8988T (cell line): ENCODE measurements around the gene CES3.
"Not testable (repeated sequence)": the region's sequence is repeated elsewhere in the genome, so short reads cannot be mapped to it uniquely, and the experiment has no call there.

Experiments
- DNase-seq: peaks from one replicate; pipeline ENCODE4 v3.0.0; 2011

Gene CES3

DNA sequence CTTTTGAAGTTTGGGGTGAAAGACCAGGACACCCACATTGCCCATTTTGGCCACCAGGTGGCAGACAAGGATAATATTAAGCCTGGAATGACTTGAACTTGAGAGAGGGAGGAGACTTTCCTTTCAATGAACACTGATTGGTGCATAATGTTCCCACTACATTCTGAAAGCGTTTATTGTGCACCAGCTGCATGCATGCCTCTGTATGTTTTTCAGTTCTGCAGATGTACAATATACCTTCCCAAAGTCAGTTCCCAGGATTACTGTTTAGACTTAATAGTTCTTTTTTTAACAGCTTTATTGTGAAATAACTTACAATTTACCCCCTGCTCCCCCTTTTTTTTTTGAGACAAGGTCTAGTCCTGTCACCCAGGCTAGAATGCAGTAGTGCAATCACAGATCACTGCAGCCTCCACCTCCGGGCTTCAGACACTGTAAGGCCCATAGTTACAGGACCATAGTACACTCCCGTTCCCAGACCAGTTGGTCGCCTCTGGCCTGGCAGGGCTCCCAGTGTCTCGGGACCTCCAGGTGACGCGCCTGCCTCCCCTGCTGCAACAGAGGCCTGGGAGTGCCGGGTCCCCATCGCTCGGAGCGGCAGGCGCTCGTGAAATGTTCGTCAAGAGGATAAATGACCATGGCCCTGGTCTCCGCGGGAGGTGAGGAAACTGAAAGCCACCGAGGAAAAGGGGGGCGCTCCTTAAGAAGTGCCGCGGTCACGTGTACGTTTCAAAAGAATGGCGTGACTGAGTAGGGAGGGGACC lies 13.6 kb upstream of the CES3 start:
- peak; percentile 80 for DNase-seq

DNA sequence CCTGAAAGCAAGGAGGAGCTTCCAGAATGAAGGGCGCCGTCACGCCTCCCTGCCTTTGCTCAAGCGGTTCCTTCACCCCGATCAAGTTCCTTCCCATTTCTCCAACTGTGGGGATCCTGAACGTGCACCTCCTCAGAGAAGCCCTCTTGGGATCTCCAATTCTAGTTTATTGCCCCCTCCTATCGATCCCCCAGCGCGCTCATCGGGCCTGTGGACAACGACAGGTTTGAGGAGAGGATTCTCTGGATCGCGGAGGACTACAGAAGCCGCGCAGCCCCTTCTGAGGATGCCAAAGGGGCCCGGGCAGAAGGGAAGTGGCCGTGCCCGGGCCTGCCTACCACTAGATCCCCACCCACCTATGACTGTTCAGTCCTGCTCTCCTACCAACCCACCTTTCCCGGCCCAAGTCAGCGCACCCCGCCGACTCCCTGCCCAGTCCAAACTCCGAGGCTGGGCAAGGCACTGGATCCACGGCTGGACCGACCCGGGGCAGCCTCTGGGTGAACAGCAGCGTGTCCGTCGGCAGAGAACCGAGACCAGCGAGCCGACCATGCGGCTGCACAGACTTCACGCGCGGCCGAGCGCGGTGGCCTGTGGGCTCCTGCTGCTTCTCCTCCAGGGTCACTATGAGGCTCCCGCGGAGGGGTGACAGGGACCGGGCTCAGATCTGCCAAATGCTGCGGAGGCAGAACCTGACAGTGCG lies 12.8 kb upstream of the CES3 start:
- no peak for DNase-seq

DNA sequence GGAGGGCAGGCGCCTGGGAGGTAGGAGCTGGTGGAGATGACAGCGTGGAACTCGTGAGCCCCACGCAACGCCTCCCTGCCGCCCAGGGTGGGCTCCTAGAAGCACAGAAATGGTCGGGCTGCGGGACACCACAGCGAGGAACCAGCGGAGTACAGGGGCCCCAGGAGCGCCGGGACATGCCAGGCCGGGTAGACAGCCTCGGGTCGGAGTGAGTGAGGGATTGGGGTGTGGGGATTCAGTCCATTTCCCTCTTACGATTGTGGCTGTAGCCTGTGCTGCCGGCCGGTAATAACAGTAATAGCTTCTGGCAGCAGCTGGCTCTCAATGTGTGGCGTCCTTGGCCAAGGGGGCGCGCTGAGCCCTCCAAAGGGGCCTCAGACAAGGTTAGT lies 12.2 kb upstream of the CES3 start:
- DNase-seq: no peak

DNA sequence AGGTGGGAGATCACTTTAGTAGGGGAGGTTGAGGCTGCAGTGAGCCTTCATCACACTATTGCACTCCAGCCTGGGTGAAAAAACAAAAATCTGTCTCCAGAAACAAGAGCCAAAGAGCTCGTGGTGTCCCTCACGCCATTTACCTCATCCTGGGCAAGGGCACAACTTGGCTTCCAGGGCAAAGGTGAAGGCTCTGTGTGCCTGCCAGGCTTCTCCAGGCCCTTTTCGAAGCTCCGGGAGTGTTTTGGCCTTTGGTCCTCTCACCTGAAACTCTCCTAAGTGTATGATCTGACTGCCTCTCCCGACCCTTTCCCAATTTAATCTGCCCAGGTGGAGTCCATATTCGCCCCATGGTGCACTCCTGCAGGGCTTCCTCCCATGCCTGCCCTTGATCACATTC lies 11.6 kb upstream of the CES3 start:
- no peak for DNase-seq

DNA sequence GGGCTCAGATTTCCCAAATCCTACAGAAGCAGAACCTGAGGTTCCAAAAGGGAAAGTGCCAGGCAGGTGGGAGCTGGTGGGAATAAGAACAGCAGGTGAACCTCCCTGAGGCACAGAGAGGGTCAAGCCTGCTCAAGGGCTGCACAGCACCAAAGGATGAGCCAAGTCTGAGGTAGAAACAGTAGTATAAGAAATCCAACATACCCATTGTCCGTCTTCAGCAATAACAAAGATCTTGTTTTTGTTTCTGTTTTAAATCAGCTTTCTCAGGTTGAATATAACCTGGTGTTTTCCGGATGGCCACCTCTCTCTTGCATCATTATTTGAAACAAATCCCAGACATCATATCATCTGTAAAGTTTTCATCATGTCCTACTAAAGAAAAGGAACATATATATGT lies 10.6 kb upstream of the CES3 start:
- DNase-seq: no peak

DNA sequence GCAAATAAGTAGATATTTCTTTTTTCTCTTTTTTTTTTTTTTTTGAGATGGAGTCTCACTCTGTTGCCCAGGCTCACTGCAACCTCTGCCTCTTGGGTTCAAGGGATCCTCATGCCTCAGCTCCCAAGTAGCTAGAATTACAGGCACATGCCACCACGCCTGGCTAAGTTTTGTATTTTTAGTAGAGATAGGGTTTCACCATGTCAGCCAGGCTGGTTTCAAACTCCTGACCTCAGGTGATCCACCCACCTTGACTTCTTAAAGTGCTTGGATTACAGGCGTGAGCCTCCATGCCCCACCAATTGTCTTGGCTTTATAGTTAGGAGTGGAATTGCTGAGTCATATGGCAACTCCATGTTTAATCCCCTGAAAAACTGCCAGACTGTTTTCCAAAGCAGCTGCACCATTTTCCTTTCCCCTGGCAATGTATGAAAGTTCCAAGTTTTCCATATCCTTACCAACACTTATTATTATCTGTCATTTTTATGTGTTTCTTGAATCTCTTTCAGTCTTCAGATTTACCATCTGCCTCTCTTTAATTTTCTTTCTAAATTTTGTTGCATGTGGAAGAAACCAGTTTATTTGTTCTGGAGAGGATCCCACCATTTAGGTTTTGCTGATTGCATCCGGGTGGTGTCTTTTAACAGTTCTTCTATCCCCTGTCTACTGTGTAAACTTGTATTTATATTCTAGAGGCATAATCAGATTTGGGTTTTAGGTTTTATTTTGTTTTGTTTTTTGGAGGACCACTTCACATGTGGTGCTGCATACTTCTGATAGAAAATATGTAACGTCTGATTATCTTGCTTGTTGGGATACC lies 9.9 kb upstream of the CES3 start:
- no peak for DNase-seq

DNA sequence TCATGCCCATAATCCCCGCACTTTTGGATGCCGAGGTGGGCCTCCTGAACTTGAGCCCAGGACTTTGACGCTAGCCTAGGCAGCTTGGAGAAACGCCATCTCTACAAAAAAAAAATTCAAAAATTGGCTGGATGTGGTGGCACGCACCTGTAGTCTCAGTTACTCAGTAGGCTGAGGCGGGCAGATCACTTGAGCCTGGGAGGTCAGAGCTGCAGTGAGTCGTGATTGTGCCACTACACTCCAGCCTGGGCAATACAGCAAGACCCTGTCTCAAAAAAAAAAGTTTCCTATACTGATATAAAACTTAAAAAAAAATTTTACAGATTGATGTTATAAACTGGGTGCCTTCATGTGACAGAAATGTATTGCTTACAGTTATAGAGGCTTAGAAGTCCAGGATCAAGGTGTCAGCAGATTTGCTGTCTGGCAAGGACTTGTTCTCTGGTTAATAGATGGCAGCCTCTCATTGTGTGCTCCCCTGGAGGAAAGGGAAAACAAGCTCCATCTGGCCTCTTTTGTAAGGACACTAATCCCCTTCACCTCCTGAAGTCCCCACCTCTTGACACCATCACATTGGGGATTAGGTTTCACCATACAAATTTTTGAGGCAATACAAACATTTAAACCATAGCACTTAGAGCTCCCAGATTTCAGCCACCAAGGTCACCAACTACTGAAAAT lies 8.5 kb upstream of the CES3 start:
- DNase-seq: no peak

DNA sequence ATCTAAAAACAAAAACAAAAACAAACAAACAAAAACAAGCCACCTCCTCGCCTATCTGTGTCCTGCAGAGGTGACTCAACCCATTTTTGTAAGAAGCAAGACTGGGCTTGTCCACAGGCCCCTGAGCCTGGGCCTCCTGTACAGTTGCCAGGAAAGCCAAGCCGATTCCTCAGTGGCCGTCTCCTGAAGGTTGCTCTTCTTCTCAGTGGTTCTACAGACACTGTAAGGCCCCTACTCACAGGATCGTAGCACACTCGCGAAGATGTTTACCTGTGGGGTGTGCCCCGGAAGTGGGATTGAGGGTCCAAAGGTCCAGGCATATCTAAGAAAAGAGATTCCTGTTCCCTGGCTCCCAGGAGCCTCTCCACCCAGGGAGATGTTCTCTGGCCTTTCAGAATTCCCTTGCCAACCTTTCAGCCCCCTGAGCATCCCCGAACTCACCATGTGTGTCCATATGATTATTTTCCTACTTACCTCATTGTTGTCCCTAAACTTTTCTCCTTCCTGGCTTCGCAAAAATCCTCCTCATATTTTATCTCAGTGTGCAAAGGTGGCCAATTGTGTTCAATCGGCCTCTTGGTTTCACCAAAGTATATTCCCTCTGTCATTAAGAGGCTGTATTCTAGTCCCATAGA lies 7.5 kb upstream of the CES3 start:
- no peak for DNase-seq

DNA sequence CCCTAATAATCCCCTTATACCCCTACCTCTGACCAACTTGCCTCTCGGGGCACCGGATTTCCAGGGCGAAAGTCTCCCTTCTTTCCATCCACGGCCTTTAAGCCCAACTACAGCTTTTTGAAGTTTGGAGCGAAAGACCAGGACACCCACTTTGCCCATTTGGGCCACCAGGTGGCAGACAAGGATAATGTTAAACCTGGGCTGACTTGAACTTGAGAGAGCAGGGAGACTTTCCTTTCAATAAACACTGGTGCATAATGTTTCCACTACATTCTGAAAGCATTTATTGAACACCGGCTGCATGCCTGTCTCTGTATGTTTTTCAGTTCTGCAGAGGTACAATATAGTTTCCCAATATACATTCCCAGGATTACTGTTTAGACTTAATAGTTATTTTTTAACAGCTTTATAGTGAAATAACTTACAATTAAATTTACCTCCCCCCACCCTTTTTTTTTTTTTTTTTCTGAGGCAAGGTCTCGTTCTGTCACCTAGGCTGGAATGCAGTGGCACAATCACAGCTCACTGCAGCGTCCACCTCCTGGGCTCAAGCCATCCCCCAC lies 6.9 kb upstream of the CES3 start:
- peak; percentile 80 for DNase-seq

DNA sequence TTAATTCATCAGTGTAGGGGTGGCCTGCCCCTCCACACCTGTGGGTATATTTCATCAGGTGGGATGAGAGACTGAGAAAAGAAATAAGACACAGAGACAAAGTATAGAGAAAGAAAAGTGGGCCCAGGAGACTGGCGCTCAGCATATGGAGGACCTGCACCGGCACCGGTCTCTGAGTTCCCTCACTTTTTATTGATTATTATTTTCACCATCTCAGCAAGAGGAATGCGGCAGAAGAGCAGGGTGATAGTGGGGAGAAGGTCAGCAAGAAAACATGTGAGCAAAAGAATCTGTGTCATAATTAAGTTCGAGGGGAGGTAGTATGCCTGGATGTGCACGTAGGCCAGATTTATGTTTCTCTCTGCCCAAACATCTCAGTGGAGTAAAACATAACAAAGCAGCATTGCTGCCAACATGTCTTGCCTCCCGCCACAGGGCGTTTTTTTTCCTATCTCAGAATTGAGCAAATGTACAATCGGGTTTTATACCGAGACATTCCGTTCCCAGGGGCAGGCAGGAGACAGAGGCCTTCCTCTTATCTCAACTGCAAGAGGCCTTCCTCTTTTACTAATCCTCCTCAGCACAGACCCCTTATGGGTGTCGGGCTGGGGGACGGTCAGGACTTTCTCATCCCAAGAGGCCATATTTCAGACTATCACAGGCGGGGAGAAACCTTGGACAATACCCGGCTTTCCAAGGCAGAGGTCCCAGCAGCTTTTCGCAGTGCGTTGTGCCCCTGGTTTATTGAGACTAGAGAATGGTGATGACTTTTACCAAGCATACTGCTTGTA lies 5.5 kb upstream of the CES3 start:
- DNase-seq: not testable (repeated sequence)

DNA sequence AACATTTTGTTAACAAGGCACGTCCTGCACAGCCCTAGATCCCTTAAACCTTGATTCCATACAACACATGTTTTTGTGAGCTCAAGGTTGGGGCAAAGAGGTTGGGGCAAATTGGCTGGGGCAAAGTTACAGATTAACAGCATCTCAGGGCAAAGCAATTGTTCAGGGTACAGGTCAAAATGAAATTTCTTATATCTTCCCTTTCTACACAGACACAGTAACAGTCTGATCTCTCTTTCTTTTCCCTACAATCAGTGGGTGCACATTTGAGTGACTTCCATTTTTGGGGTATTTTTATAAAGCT lies 5.0 kb upstream of the CES3 start:
- not testable (repeated sequence) for DNase-seq

DNA sequence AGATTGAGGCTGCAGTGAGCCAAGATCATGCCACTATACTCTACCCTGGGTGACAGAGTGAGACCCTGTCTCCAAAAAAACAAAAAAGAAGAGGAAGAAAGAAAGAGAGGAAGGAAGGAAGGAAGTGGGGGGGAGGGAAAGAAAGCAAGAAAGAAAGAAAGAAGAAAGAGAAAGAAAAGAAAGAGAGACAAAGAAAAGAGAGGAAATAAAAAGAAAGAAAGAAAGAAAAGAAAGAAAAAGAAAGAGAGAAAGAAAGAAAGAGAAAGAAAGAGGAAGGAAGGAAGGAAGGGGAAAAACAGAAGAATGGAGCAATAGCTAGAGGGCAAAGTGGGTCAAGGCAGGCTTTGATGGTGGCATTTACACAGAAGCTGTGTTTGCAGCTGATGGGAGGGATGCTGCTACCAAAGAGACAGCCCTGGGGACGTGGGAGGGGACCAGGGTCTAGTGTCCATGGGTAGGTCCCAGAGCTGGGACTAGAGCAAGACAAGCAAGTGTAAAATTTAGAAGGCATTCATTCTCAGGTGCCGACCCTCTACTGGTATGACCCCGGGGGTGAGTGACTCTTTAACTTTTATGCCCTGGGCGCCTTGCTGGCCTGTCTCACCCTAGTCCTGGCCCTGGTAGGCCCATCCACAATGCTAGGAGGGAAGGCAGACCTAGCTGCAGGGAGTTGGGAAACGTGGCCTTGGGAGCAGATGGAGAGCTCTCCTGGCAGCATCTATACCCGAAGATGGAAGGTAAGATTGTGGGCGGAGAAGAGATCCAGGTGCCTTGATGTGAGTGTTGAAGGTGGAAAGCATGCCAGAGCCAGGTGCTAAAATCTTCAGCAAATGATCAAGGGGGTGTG lies 2.0 kb upstream of the CES3 start:
- DNase-seq: no peak

DNA sequence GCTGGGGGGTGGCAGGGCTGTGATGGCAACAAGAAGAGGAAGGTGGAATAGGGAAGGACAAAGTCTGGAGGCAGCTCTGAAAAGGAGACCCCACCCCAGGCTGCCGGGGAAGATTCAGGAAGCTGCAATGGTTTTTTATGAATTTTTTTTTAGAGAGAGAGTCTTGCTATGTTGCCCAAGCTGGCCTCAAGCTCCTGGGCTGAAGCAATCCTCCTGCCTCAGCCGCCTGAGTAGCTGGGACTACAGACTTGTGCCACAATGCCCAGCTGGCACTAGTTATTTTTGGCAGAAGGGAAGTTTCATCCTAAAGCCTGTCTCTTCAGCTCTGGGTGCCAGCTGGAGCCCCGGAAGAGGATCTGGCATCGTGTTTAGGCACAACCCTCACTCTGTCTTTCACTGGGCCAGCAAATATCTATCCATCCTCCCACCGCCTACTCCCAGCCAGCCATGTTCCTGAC lies 1.3 kb upstream of the CES3 start:
- DNase-seq: no peak

DNA sequence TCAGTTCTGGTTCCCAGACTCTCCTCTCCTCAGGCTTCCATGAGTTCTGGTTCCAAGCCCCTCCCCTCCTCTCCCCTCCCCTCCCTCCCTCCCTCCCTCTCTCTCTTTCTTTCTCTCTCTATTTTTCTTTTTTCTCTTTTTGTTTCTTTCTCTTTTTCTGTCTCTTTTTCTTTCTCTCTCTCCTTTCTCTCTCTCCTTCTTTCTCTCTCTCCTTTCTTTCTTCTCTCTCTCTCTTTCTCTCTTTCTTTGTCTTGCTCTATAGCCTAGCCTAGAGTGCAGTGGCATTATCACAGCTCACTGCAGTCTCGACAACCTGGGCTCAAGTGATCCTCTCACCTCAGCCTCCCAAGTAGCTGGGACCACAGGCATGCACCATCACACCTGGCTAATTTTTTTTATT lies 796 bp upstream of the CES3 start:
- DNase-seq: no peak

DNA sequence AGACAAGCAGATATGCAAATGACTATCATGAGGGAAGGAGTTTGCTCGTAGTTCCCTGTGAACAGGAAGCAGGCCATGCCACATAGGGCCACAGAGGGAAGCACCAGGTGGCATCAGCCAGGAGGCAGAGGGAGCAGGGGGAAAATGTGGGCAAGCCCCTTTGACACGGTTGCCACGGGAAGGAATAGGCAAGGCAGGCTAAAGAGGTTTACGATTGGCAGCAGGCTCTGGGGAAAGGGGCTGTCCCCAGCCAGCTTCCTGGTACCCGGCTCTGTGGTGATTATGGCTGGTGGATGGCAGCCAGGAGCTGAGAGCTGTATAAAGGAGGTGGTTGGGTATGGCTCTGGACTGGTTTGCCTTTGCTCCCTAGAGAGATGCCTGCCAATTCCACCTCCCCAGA lies 848 bp downstream of the CES3 start:
- no peak for DNase-seq

DNA sequence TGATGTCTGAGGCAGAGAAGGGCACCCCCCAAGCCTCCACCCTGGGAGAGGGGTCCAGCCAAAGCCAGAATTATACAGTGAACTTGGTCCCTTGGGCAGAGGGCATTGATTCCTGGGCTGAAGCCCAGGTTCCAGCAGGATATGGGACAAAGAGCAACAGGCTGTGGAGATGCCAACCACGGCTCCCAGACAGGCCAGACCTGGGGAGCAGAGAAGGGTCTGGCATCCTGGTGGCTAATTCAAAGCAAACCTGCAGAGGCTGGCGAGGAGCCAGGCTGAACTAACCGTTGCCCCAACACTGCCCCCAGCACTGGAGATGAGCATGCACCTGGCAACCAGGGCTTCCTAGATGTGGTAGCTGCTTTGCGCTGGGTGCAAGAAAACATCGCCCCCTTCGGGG lies 3.0 kb downstream of the CES3 start:
- DNase-seq: no peak

DNA sequence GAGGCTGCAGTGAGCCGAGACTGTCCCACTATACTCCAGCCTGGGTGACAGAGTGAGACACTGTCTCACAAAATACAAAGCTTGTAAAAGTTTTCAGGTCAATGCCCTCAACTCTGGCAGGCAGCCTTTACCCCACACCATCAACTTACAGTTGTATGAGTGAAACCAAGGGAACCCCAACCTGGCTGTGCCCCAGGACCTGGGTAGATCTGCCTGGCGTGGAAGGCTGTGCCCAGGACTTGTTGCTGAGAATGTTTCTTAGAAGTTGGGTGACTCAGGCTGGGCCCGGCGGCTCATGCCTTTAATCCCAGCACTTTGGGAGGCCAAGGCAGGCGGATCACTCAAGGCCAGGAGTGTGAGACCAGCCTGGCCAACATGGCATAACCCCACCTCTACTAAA lies 7.8 kb downstream of the CES3 start:
- DNase-seq: no peak

DNA sequence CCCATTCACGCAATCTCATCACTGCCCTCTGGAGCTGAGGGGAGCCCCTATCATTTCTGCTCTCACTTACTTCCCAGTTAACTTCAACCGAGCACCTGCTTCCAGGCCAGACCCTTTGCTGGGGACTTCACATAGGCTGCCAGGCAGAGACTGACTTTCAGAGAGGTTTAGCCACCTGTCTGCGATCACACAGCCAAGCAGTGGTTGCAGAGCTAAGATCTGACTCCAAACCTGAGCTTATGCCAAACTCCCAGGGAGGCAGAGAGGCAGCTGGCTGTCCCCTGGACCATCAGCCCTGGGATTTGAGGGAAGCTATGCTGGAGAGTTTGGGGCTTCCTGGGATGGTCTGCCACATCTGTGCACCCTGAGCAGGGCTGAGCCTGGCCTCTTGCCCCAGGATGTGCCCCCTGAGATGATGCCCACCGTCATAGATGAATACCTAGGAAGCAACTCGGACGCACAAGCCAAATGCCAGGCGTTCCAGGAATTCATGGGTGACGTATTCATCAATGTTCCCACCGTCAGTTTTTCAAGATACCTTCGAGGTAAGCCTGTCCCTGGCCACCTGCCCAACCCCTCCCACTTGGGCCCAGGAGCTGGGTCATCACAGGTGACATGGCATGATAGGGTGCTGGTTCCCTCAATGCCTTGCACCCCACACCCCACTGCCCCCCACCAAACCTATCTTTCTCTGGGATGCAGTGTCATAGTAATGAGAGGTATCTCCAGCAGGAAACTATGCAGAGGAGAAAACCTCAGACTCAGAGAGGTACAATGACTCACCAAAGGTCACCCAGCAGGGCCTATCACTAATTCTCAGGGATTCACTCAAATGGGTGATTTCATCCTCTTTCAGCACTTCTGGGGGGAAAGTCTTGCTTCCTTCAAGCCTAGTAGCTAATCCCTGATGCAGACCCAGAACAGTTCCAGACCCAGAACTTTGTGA lies 10.0 kb downstream of the CES3 start:
- peak; percentile 89 for DNase-seq

DNA sequence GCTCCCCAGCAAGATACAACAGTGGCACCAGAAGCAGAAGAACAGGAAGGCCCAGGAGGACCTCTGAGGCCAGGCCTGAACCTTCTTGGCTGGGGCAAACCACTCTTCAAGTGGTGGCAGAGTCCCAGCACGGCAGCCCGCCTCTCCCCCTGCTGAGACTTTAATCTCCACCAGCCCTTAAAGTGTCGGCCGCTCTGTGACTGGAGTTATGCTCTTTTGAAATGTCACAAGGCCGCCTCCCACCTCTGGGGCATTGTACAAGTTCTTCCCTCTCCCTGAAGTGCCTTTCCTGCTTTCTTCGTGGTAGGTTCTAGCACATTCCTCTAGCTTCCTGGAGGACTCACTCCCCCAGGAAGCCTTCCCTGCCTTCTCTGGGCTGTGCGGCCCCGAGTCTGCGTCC lies 11.9 kb downstream of the CES3 start:
- no peak for DNase-seq

DNA sequence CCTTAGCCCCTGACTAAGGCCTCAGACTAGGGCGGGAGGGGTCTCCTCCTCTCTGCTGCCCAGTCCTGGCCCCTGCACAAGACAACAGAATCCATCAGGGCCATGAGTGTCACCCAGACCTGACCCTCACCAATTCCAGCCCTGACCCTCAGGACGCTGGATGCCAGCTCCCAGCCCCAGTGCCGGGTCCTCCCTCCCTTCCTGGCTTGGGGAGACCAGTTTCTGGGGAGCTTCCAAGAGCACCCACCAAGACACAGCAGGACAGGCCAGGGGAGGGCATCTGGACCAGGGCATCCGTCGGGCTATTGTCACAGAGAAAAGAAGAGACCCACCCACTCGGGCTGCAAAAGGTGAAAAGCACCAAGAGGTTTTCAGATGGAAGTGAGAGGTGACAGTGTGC lies 12.7 kb downstream of the CES3 start:
- no peak for DNase-seq
